Nephron progenitor cell (in vitro differentiated cells): ENCODE data around the gene DYDC1.
"Not testable (repeated sequence)": the region's sequence is repeated elsewhere in the genome, so short reads cannot be mapped to it uniquely, and the experiment has no call there.

Experiments used
- DNase-seq: peaks from one replicate; pipeline ENCODE4 v3.0.0; 2021
- H3K27ac Mint-ChIP-seq: 2 replicates; pipeline ENCODE4 v1.8.0; 2021; ENCODE audit warnings: mild to moderate bottlenecking, moderate library complexity, mixed read lengths
- H3K27me3 Mint-ChIP-seq: 2 replicates; pipeline ENCODE4 v1.8.0; 2021; ENCODE audit warnings: mild to moderate bottlenecking, low read depth, mixed read lengths; ENCODE audit not compliant: poor library complexity
- H3K36me3 Mint-ChIP-seq: 2 replicates; pipeline ENCODE4 v1.8.0; 2021; ENCODE audit warnings: low read depth, mixed read lengths
- H3K4me1 Mint-ChIP-seq: 2 replicates; pipeline ENCODE4 v1.8.0; 2021; ENCODE audit warnings: mixed read lengths
- H3K4me3 Mint-ChIP-seq: 2 replicates; pipeline ENCODE4 v1.8.0; 2021; ENCODE audit warnings: mild to moderate bottlenecking, moderate library complexity, mixed read lengths
- H3K9me3 Mint-ChIP-seq: 2 replicates; pipeline ENCODE4 v1.8.0; 2021; ENCODE audit warnings: mild to moderate bottlenecking, moderate library complexity, mixed read lengths
- CTCF ChIP-seq: fragments of 200-600 bp; sonication (generic); IDR thresholded peaks from 2 replicates; pipeline ENCODE4 v1.5.0; 2021; ENCODE audit warnings: antibody characterized with exemption

The DYDC1 gene

GRCh38 chr10:80379701-80380100 lies 23.1 kb upstream of the DYDC1 start:
- Mint-ChIP-seq H3K27ac (no peak overlapping the region), H3K9me3 (no peaks in the 10 kb centered on the region)

GRCh38 chr10:80373502-80373901 lies 16.9 kb upstream of the DYDC1 start:
- no peak for TF ChIP-seq CTCF
- Mint-ChIP-seq H3K27me3 (peaks cover 4% of the 10 kb centered on the region), H3K4me1 (no peaks in the 10 kb centered on the region), H3K36me3 (peaks cover 7% of the 10 kb centered on the region), H3K9me3 (peaks cover 6% of the 10 kb centered on the region), H3K4me3 (no peak overlapping the region), H3K27ac (no peak overlapping the region)
- DNase-seq = no peak

More at GRCh38 chr10:80379701-80380100, 23.1 kb upstream of the DYDC1 start:
- no peak overlapping the region for H3K4me3 Mint-ChIP-seq
- DNase-seq = no peak
- H3K4me1 Mint-ChIP-seq = peaks cover 5% of the 10 kb centered on the region
- TF ChIP-seq CTCF = no peak
- no peaks in the 10 kb centered on the region for H3K36me3 Mint-ChIP-seq
- peaks cover 7% of the 10 kb centered on the region for H3K27me3 Mint-ChIP-seq

GRCh38 chr10:80372675-80373074 lies 16.1 kb upstream of the DYDC1 start:
- Mint-ChIP-seq H3K4me1 (no peaks in the 10 kb centered on the region), H3K36me3 (peaks cover 16% of the 10 kb centered on the region), H3K27ac (no peak overlapping the region), H3K27me3 (peaks cover 7% of the 10 kb centered on the region), H3K9me3 (peaks cover 14% of the 10 kb centered on the region), H3K4me3 (no peak overlapping the region)
- DNase-seq = no peak
- no peak for TF ChIP-seq CTCF

GRCh38 chr10:80371467-80371866 lies 14.9 kb upstream of the DYDC1 start:
- Mint-ChIP-seq H3K9me3 (peaks cover 26% of the 10 kb centered on the region), H3K4me3 (no peak overlapping the region), H3K4me1 (no peaks in the 10 kb centered on the region), H3K36me3 (peaks cover 28% of the 10 kb centered on the region), H3K27me3 (peaks cover 7% of the 10 kb centered on the region), H3K27ac (no peak overlapping the region)
- TF ChIP-seq CTCF = no peak
- DNase-seq = no peak

- TF ChIP-seq CTCF = no peak
- Mint-ChIP-seq H3K4me3 (no peak overlapping the region), H3K36me3 (peaks cover 49% of the 10 kb centered on the region), H3K4me1 (no peaks in the 10 kb centered on the region), H3K27ac (no peak overlapping the region), H3K27me3 (peaks cover 11% of the 10 kb centered on the region), H3K9me3 (peaks cover 37% of the 10 kb centered on the region)
- DNase-seq = no peak
Measured at GRCh38 chr10:80365510-80365909, 9.0 kb upstream of the DYDC1 start.

- Mint-ChIP-seq H3K4me3 (no peak overlapping the region), H3K4me1 (peaks cover 21% of the 10 kb centered on the region), H3K36me3 (peaks cover 14% of the 10 kb centered on the region), H3K27ac (no peak overlapping the region), H3K27me3 (peaks cover 7% of the 10 kb centered on the region), H3K9me3 (peaks cover 7% of the 10 kb centered on the region)
- no peak for DNase-seq
- no peak for TF ChIP-seq CTCF
Measured at GRCh38 chr10:80359644-80360043, 3.1 kb upstream of the DYDC1 start.

GRCh38 chr10:80358925-80359324 lies 2.4 kb upstream of the DYDC1 start:
- H3K4me3 Mint-ChIP-seq, H3K27ac Mint-ChIP-seq, H3K27me3 Mint-ChIP-seq, H3K9me3 Mint-ChIP-seq, DNase-seq: not testable (repeated sequence)
- Mint-ChIP-seq H3K4me1 (peaks cover 21% of the 10 kb centered on the region), H3K36me3 (peaks cover 11% of the 10 kb centered on the region)
